HepG2 (cell line): ENCODE results near the gene ZNF687.

ENCODE experiments used
- CTCF ChIP-seq: sonication (generic); formaldehyde crosslinking; IDR thresholded peaks from 2 replicates; pipeline ENCODE4 v1.5.0; 2020; ENCODE audit warnings: mild to moderate bottlenecking, missing genetic modification reagents, moderate library complexity
- ESRRA ChIP-seq: sonication (generic); formaldehyde crosslinking; IDR thresholded peaks from 2 replicates; pipeline ENCODE4 v1.5.1; 2020; ENCODE audit warnings: mild to moderate bottlenecking, low read depth, missing genetic modification reagents
- HCFC1 ChIP-seq: fragments of 150-350 bp; IDR thresholded peaks from 2 replicates; pipeline ENCODE4 v1.6.1; 2014; ENCODE audit warnings: low read depth, low read length
- RAD51 ChIP-seq: fragments of 450-650 bp; IDR thresholded peaks from 2 replicates; pipeline ENCODE4 v1.6.1; 2016; ENCODE audit warnings: borderline replicate concordance
- SALL2 ChIP-seq: sonication (generic); formaldehyde crosslinking; IDR thresholded peaks from 2 replicates; pipeline ENCODE4 v1.8.1; 2023; ENCODE audit warnings: mild to moderate bottlenecking, missing genetic modification reagents, inconsistent platforms
- TCF12 ChIP-seq, 2 experiments: fragments of 450-650 bp in 1 of 2; sonication (generic) in 1 of 2; formaldehyde crosslinking in 1 of 2; IDR thresholded peaks; 2 replicates each; pipeline versions ENCODE4 v1.6.1 to v1.8.0; 2017 to 2022; ENCODE audit warnings: antibody characterized with exemption in 1 of 2, mild to moderate bottlenecking in 1 of 2, missing genetic modification reagents in 1 of 2, moderate library complexity in 1 of 2
- TP53 ChIP-seq: sonication (generic); formaldehyde crosslinking; conservative IDR thresholded peaks from 2 replicates; pipeline ENCODE4 v1.4.0; 2020; ENCODE audit warnings: missing genetic modification reagents
- ZFP91 ChIP-seq: sonication (generic); formaldehyde crosslinking; IDR thresholded peaks from 2 replicates; pipeline ENCODE4 v1.9.0; 2022; ENCODE audit warnings: missing genetic modification reagents, mild to moderate bottlenecking, borderline replicate concordance
- ZNF10 ChIP-seq: sonication (generic); formaldehyde crosslinking; IDR thresholded peaks from 2 replicates; pipeline ENCODE4 v1.4.0; 2020; ENCODE audit warnings: mild to moderate bottlenecking, low read depth, missing genetic modification reagents, borderline replicate concordance
- ZNF362 ChIP-seq: sonication (generic); formaldehyde crosslinking; IDR thresholded peaks from 2 replicates; pipeline ENCODE4 v1.4.0; 2020; ENCODE audit warnings: missing genetic modification reagents, mild to moderate bottlenecking, borderline replicate concordance

GRCh38 chr1:151312826-151313225 lies 30.7 kb downstream of the ZNF687 start:
- TF ChIP-seq TP53 (CRISPR knock-in tag) (no peak), RAD51 (no peak), ZNF10 (CRISPR knock-in tag) (no peak), TCF12 (IDR thresholded peaks at IDR 0.05) (no peak), TCF12 (CRISPR knock-in tag; IDR thresholded peaks at IDR 0.05) (no peak), ZNF362 (CRISPR knock-in tag) (no peak), HCFC1 (no peak), ZFP91 (CRISPR knock-in tag) (no peak), ESRRA (CRISPR knock-in tag) (no peak), SALL2 (CRISPR knock-in tag) (no peak), CTCF (no peak)
